Hematopoietic multipotent progenitor cell treated with erythropoietin and hydrocortisone succinate and interleukin-3 and kit ligand, for 17 days (in vitro differentiated cells): ENCODE data around the gene PRR4.

Experiments used
- DNase-seq: peaks from one replicate; pipeline ENCODE4 v3.0.0-alpha.2; 2015; ENCODE audit warnings: low spot score

Gene PRR4, protein sequence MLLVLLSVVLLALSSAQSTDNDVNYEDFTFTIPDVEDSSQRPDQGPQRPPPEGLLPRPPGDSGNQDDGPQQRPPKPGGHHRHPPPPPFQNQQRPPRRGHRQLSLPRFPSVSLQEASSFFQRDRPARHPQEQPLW

DNA sequence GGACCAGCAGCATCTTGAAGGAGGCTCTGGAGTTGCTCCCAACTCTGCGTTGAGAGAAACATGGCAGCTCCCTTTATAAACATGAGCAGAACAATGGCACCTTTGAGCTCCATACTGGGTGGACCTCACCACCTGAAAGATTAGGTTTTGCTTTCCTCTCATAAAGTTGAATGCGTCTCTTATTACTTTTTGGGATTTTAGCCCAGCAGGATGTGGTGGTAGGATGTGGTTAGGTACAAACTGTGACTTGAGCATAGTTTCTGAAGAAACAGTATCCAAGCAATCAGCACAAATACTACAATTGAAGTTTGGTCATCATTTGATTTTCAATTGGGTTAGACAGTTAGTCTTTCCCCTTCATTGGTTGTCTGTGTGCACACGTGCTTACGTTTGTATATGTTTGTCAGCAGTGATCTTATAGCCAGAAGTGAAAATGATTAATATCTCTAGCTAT is at the start of gene PRR4:
TSS of gene PRR4 (minus strand) at position 51 of the 454 bp plus-strand sequence. CDS start at position 13, 38 bp downstream.
- no peak for DNase-seq

DNA sequence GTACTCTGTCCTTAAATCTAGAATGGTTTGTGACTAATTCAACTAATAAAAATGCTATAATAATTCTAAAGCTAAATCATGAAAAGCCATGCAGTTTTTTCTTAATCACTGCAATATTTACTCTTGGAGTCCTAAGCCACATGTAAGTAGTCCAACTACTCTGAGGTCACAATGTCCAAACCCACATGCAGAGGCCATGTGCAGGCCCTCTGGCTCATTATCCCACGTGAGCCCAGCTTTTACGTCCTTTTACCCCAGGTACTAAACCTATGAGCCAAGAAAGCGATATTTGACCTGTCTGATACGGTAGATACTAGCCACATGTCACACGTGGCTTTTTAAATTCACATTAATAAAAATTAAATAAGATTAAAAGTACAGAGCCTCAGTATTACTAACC is 47.6 kb upstream of the PRR4 start:
- DNase-seq, result no peak

DNA sequence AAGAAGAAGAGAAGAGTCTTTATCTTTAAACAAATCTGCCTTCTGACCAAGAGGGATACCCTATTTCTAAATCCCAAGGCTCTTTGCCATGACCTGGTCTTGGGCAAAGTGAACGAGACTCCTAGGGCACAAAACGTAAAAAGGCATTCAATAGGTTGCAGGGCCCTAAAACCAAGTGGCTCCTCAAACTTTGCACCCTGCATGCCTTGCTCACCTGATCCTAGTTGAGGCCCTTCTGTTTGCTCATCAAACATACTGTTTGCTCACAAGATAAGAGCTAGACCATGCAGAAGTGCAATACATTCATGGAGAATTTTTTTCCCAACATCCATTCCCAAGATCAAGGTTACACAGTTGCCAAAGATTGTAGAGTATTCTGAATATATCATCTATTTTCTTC is 42.7 kb upstream of the PRR4 start:
- no peak for DNase-seq

DNA sequence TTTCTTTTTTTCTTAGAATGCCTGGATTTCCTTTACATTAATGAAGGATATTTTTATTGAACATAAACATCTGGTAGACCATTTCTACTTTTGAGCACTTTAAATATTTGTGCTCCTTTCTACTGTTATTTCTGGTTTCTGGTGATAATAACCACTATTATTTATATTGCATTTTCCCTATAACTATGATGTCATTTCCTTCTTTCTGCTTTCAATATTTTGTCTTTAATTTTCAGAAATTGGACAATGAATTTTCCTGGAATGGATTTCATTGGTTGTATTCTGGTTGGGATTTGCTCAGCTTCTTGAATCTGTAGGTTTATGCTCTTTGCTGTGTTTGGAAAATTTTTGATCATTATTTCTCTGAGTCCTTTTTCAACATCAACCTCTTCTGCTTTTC is 40.0 kb upstream of the PRR4 start:
- DNase-seq, result no peak

DNA sequence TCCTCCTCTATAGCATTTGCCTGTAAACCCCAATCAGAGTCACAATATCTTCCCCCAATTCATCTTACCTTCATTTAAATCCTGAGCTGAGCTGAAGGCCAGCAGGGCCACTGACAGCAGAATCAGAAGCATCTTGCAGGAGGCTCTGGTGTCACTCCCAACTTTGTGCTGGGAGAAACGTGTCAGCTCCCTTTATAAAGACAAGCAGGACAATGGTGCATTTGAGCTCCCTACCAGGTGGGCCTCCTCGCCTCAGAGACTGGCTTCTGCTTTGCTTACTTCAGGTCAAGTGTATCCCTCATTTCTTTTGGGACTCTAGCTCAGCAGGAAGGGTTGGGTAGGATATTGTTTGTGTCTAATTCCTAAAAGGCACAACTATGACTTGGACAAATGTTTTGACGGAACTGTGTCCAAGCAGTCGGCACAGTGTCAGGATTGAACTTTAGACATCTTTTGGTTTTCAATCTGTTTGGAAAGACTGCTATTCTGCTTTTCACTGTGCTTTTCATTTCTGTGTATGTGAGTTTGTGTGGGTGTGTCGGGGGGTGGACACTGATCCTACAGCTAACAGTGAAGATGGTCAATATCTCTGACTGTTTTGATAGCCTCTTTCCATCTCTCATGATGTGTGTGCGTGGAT is 34.9 kb upstream of the PRR4 start, which contains the start of gene PRH1:
TSS of gene PRH1 (minus strand) at position 170 of the 640 bp plus-strand sequence. CDS start at position 132, 38 bp downstream.
- no peak for DNase-seq

DNA sequence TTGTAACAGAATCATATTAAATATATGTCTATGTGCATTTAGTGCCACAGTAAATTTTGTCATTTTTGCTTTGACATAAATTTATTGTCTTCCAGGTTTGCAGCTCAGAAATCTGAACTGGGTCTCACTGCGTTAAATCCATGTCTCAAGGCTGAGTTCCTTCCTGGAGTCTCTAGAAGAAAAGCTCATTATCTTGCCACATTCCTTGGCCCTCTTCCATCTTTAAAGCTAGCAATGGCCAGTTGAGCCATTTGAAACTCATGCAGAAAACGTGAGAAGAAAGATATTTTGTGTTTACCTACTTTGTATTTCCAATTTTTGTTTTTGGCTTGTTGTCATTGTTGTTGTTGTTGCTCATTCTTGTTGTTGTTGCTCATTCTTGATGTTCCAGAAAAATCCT is 24.1 kb upstream of the PRR4 start:
- DNase-seq, result no peak

DNA sequence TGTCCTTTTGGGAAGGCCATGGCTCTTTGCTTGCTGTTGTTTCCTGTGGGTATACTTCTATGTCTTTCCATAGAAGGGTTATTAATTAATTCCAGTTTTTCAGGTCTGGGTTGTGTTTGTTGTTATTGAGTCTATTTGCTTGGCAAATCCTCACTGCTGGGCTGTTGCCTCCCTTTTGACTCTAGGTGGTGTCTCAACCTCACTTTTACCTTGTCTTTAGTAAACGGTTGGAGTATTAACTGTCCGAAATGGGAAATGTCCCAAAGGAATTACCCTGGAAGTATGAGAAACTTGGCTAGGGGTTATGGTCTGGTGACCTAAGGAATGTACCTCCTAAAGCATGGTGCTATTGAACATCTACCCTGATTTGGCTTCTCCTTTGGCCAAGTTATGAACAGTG is 18.1 kb upstream of the PRR4 start:
- no peak for DNase-seq

DNA sequence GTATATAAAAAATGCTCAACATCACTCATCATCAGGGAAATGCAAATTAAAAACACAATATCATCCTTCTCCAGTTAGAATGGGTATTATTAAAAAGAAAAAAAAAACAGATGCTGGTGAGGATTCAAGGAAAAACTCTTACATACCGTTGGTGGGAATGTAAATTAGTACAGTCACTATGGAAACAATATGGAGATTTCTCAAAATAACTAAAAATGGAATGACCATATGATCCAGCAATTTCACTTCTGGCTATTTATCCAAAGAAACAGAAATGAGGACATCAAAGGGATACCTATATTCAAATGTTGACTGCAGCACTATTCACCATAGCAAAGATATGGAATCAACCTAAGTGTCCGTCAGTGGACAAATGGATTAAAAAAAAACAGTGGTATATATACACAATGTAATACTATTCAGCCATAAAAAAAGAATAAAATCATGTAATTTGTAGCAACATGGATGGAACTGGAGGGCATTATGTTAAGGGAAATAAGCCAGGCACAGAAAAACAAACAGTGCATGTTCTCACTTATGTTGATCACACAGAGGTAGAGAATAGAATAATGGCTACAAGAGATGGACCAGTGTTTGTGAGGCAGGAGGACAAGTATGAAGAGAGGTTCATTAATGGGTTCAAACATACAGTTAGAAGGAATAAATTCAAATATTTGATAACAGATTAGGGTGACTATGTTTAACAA is 14.4 kb upstream of the PRR4 start:
- DNase-seq, result no peak

DNA sequence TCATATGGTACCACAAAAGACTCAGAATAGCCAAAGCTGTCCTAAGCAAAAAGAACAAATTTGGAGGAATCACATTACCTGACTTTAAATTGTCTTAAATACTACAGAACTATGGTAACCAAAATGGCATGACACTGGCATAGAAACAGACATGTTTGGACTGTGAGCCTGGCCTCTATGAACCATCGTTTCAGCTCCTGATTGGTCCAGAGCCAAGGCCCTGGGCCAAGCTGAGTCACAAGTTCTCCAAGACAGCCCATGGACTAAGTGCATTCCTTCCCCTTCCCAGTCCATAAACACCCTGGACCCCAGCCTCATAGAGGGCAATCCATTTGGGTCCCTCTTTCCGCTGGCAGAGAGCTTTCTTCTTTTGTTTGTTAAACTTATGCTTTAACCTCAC is 12.1 kb upstream of the PRR4 start:
- no peak for DNase-seq

DNA sequence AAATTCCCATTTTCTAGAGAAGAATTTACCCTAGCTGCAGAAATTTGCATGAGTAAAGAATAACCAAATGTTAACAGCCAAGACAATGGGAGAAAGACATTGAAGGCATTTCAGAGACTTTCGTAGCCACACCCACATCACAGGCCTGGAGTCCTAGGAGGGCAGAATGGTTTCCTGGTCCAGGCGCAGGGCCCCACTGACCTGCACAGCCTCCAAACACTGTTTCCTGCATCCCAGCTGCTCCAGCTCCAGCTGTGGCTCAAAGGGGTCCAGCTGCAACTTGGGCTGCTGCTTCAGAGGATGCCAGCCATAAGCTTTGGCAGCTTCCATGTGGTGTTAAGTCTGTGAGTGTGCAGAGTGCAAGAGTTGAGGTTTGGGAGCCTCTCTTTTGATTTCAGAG is 6.5 kb upstream of the PRR4 start:
- no peak for DNase-seq

DNA sequence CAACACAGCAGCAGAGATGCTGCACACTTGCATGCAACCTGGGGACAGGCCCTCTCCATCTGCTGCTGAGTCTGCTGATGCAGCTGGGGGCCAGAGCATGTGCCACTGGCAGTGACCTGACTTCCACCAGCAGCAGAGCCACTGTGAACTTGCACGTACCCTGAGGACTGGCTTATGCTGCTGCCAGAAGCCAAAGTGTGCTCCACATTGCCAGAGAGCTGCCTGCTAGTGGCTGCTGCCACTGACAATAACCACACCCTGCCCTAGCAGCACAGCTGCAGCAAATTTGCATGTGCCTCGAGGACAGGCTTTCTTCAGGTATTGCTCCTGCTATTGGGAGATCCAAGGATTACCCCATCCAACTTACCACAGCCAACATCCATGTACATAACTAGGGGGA is 4.5 kb upstream of the PRR4 start:
- no peak for DNase-seq

DNA sequence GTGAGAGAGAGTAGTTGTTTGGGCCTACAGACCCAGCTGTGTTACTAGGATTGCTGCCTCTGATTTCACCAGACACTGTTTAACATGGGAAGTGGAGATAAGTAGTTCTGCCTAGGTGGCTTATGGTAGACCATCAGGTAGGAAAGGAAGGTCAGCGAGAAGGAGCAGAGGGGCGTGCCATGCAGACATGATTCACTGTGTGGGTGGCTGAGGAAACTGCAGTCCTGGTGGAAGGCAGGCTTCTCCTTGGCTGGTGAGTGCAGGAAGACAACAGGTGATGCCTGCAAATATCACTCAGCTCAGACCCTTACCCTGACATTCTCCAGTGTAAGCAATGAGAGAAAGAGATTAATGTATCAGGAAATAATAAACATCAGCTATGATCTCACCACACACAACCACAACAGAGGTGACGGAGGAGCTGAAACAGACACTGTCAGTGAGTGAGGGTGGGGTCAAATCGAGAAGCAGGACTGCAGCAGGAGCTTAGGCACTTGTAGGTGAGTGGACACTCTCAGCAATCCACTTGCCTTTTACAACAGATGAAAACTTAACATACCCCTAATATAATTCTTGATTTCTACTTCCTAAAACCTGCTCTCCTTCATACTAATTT is 2.1 kb upstream of the PRR4 start:
- DNase-seq, result no peak

DNA sequence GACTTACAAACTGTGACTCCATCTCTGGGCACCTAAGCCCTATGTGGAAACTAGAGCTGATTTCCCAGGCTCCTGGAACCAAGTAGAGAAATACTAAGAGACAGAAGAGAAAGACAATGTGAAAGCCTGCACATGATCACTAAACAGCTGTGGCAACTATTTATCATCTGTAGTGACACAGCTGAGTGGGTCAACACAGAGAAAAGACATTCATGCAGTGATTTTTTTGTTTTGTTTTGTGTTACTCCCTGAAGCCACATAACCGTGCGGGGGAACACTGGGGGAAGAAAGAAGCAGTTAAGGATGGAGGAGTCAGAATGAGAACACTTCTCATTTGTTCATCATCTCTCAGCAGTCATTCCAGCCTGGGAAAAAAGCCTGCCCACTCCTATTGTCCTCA is 1.5 kb downstream of the PRR4 start:
- DNase-seq, result no peak

DNA sequence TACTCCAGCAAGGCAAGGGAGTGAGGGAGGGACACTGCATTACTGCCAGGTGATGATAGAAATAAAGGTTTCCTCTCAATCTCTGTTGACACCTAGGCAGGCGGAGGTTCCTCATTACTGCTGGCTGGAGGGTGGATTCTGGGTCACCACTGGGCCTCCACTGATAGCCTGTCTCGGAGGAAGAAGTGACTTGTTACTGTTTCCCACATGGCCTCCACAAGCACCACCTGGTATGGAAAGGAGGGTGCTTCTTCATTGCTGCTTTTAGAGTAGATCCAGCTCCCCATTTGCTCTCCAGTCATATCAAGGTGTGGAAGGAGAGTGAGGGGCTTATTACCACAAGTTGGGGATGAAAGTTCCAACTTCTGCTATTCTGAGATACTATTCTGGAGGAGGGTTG is 6.4 kb downstream of the PRR4 start:
- no peak for DNase-seq

DNA sequence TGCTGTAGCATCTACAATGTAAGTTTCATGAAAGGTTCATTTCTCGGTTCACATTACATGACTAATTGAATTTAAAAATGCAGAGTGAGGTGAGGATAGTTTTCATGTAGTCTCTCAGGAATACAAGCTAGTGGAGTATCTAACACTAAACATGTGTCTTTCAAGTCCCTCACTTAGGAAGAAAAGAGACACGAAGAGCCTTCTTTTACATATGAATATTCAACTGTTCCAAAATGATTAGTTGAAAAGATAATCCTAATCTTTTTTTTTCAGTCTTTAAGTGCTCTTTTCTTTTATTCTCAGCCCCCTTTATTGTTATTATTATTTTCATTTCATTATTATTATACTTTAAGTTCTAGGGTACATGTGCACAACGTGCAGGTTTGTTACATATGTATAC is 10.8 kb downstream of the PRR4 start:
- DNase-seq, result no peak

DNA sequence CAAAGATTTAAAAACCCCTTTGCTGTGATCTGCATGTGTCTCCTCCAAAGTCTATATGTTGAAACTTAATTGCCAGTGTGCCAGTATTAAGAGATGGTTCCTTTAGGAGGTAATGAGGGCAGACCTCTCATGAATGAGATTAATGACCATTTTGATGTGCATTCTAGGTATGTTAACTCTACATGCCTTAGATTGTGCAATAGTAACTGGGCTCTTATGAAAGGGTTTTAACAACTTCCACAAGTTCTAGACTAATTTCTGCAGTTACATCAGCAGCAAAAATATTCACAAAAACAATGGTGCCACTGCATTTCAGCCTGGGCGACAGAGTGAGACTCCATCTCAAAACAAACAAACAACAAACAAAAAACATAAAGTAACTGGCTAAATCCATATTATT is 19.3 kb downstream of the PRR4 start:
- no peak for DNase-seq

DNA sequence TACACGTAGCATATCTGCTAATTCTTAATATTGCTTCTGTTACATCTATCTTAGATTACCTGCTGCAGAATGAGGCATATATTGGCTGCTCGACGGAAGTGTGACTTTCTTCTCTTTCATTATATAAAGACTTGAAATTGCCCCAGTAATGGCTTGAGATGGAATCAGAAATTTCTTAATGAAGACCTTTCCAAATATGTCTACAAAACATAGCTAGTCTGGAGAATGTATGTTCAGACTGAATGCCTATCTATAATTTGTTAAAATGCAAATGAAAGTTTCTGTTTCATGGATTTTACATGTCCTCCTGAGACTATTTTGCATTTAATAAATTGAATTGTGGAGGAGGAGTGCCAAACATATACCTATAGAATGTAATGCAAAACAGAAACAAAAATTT is 23.0 kb downstream of the PRR4 start, which contains the start of gene TAS2R10:
TSS of gene TAS2R10 (minus strand) at position 101 of the 400 bp plus-strand sequence. CDS start at position 12, 89 bp downstream.
- no peak for DNase-seq

DNA sequence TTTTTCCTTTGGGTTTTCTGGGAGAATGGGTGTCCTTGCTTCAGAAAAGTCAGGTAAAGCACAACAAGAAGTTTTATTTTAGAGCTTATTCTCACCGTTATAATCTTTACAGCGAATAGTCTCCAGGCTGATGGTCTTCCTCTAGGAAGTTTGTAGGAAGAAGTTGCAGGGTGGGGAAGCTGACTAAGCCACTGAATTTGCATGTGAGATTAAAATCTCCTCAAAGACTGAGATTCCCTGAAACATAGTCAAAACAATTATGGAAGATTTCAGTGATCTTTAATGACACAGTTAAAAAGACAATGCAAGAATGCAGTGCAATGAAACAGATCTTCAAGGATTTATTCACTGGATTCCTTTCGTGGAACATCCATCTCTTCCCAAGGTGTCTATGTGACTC is 24.3 kb downstream of the PRR4 start:
- DNase-seq, result no peak

DNA sequence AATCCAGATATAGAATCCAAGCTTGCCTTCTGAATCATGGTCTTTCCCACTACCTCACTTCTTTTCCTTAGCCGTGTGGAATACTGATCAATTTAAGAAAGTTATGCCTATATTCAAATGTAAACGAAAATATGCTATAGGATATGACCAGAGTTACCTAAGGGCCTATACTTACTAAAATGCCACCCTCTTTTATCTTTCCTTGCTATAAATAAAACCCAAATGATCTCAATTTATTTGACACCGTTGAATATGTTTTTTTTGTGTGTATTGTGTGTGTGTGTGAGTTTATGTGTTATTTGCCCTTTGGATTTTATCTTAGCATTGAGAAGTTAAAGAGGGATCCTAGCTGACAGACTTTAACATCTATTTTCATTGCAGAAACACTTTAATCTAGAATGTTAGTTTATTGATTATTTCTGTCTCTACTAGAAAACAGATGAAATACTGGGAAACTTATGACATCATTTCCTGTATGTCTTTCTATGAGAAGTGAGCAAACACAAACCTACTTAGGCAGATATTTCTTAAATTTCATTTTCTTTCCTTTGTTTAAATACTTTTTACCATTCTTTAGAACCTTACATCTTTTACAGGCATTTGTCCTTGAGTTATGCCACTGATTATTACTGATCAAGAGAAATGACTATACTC is 37.3 kb downstream of the PRR4 start:
- no peak for DNase-seq

DNA sequence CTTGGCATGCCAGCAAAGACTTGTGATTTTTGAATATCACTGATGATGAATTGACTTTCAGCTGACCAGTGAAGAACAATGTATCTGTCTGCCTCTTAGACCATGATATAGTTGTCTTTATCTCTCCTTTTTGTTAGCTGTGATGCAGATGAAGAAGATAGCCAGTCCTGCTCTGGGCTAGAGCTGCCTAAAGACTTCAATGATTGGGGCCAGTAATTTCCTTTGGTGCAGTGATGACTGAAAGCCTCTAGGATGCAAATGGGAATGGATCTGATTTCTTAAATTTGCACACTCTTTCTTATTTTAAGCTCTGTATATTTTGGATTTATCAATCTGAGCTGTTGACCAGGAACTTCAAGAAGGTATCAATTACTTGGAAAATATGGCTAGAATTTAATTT is 39.2 kb downstream of the PRR4 start, which contains the start of gene TAS2R9:
TSS of gene TAS2R9 (minus strand) at position 101 of the 400 bp plus-strand sequence. CDS start at position 8, 93 bp downstream.
- no peak for DNase-seq

DNA sequence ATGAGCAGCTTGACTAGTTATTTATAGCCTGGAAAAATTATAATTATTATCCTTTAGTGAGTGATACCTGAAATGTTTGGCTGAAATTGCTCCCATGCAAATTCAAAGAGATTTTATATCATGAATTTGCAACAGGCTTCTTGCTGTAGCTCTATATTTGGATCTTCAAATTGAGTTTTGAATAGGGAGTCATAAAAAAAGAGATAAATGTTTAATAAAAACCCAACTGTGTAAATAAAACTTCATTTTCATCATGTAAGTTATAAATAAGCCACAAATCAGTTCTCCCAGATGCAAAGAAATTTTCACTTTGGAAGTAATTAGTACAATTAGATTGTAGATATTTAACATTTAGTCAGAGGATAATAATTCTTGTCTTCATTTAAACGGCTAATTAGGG is 42.1 kb downstream of the PRR4 start, which contains the start of gene TAS2R8:
TSS of gene TAS2R8 (minus strand) at position 101 of the 400 bp plus-strand sequence. CDS start 306 bp downstream, outside the sequence.
- no peak for DNase-seq

DNA sequence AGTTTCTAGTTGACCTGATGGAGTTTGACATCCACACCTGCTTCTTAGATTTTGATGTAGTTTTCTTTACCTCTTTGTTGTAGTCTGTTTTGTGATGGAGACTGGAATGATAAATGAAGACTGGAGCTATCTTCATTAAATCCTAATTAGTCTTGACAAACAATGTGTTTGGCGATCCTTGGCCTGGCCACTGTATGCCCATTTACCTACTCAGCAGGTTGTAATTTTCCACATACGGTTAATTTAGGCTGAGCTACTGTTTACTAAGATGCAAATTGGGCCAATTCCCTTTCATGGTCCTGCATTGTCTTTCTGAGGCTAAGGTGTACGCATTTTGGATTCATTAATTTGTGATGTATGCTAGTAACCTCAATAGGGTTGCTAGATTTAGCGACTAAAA is 46.7 kb downstream of the PRR4 start, which contains the start of gene TAS2R7:
TSS of gene TAS2R7 (minus strand) at position 41 of the 400 bp plus-strand sequence. CDS start 57 bp downstream, outside the sequence.
- DNase-seq, result no peak
